CD4-positive, alpha-beta T cell treated with Interleukin-17A for 4 hours (primary cell): ENCODE results near the gene PTGER4.
"Not testable (repeated sequence)": the region's sequence is repeated elsewhere in the genome, so short reads cannot be mapped to it uniquely, and the experiment has no call there.

Experiments
- DNase-seq: peaks from one replicate; pipeline ENCODE4 v3.0.0-alpha.2; 2020; ENCODE audit warnings: mixed read lengths

Gene PTGER4

DNA sequence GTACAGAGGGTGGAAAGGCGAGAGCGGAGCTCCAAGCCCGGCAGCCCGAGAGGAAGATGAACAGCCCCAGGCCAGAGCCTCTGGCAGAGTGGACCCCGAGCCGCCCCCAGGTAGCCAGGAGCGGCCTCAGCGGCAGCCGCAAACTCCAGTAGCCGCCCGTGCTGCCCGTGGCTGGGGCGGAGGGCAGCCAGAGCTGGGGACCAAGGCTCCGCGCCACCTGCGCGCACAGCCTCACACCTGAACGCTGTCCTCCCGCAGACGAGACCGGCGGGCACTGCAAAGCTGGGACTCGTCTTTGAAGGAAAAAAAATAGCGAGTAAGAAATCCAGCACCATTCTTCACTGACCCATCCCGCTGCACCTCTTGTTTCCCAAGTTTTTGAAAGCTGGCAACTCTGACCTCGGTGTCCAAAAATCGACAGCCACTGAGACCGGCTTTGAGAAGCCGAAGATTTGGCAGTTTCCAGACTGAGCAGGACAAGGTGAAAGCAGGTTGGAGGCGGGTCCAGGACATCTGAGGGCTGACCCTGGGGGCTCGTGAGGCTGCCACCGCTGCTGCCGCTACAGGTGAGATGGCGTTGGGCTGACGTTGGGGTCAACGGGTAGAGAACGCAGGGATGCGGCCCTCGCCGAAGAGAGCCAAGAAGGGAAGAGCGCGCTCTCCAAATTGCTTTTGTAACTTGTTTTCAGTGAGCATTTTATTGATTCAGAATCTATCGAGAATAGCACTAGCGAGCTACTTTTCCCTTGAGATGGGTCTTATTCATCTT is at the start of gene PTGER4:
PTGER4 (plus strand) TSS at position 3 of the 769 bp plus-strand sequence. CDS start 1,079 bp downstream, outside the sequence.
- DNase-seq = peak; percentile 38

DNA sequence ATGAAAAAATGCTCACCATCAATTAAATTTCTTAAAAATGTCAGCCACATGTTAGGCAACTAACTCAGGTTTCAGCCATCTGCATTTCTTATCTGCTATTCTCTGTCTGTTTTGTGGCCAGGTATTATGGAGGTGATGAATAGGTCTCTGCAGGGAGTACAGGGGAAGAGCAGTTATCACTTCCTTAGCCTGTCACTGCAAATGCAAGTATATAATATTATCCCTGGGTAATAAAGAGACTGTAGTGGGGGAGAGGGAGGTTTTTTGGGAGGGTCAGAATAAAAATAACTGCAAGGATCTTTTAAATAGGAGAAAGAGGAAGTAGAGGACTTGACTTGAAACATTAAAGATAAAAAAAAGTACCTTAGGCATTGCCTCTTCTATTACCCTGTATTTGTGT is 49.6 kb upstream of the PTGER4 start:
- DNase-seq = no peak

DNA sequence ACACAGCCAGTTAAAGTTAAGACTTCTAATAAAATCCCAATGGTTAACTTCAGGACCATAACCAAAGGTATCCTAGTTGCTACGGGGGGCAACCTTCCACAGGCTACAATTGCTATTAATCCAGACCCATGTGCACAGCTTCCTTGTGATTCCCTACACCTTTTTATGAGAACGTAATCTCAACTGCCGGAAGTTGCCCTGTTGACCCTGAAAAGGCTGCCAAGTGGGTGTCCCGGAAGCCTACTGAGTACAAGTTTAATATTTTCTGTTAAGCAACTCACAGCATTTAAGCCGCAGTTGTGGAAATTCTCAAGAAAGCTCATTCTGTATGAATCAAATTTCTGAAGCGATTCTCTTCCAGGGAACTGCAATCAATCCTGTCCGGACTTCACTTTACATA is 48.5 kb upstream of the PTGER4 start:
- no peak for DNase-seq

DNA sequence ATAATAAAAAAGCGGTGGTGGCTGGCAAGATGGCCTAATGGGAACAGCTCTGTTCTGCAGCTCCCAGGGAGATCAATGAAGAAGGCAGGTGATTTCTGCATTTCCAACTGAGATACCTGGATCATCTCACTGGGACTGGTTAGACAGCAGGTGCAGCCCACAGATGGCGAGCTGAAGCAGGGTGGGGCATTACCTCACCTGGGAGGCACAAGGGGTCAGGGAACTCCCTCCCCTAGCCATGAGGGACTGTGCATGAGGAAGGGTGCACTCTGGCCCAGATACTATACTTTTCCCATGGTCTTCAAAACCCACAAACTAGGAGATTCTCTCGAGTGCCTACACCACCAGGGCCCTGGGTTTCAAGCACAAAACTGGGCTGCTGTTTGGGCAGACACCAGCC is 45.6 kb upstream of the PTGER4 start:
- DNase-seq = no peak

DNA sequence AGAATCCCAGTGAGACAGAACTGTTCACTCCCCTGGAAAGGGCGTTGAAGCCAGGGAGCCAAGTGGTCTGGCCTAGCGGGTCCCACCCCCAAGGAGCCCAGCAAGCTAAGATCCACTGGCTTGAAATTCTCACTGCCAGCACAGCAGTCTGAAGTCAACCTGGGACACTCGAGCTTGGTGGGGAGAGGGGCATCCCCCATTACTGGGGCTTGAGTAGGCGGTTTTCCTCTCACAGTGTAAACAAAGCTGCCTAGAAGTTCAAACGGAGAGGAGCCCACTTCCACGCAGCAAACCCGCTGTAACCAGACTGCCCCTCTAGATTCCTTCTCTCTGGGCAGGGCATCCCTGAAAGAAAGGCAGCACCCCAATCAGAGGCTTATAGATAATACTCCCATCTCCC is 45.1 kb upstream of the PTGER4 start:
- DNase-seq = no peak

DNA sequence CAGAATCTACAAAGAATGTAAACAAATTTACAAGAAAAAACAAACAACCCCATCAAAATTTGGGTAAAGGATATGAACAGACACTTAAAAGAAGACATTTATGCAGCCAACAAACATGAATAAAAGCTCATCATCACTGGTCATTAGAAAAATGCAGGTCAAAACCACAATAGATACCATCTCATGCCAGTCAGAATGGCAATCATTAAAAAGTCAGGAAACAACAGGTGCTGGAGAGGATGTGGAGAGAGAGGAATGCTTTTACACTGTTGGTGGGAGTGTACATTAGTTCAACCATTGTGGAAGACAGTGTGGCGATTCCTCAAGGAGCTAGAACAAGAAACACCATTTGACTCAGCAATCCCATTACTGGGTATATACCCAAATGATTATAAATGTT is 40.2 kb upstream of the PTGER4 start:
- not testable (repeated sequence) for DNase-seq

DNA sequence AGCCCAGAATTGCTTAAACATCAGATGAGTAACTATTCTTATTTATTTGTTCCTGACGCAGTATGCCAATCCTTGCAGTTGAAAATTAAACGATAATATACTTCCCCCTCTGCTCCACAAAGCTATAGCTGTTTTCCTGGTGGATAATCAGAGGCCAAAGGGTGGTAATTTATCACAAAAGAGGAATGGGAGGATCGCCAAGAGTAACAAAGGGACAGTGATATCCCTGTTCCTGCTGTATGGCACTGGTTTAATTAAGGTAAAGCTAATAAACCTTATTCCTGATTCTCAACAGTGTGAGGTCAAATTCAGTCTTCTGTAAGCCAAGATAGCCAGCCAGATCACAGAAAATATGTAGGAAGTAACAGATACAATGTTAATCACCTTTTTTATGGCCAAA is 33.4 kb upstream of the PTGER4 start:
- DNase-seq = no peak

DNA sequence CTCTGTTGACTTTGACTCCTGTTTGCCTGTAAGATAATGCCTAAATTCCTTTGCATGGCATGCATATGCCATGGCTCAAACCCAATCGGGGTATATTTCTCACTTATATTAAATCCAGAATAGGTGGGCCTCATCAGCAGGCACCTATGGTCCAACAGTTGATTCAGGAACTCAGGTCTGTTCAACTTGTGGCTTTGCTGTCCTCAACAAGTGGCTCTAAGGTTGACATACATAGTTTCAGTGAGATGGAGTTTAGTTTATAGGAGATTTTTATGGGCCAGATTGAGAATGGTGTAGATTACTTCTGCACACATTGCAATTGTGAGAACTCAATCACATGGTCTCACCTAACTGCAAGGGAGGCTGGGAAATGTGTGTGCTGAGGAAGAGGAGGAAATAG is 31.6 kb upstream of the PTGER4 start:
- DNase-seq = no peak

DNA sequence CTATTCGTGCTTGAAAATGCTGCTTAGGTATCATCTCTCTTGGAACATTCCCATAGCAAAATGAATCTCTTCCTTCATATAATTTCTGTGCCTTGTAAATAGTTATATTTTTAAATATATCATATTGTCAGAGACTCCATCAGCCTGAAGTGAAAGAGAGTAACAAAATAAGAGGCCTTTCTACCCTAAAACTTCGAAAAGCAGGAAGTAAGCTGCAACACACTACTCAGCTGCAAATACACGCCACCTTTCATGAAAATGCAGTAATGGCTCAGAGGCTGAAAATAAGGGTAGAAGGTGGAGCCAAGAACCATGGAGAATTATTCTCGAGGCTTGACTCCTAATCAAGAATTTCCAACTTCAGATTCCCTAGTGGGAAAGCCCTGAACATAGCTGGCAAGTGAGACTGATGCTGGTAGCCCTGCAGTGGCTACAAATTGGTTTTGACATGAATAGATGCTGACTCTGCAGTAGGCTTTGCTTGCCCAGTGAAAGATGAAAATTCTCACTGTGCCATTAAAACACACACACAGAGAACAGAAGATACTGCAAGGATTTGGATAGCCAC is 30.2 kb upstream of the PTGER4 start:
- DNase-seq = peak; percentile 21

DNA sequence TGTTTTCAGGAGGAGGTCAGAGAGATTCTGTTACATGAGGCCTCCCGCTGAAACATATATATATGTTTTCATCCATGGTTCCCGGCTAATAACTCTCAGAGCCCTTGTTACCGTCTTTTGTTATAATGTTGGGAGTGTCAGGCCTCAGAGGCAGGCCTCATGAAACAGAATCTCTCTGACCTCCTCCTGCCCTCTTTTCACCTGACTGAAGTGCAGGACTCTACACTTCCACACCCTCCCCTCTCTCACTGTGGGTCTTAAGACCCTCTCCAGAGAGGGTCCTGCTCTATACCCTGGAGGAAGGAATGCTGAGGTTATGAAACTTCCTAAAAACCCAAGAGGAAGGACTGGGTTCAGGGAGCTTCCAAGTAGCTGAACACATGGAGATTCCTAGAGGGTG is 28.5 kb upstream of the PTGER4 start:
- DNase-seq = no peak

DNA sequence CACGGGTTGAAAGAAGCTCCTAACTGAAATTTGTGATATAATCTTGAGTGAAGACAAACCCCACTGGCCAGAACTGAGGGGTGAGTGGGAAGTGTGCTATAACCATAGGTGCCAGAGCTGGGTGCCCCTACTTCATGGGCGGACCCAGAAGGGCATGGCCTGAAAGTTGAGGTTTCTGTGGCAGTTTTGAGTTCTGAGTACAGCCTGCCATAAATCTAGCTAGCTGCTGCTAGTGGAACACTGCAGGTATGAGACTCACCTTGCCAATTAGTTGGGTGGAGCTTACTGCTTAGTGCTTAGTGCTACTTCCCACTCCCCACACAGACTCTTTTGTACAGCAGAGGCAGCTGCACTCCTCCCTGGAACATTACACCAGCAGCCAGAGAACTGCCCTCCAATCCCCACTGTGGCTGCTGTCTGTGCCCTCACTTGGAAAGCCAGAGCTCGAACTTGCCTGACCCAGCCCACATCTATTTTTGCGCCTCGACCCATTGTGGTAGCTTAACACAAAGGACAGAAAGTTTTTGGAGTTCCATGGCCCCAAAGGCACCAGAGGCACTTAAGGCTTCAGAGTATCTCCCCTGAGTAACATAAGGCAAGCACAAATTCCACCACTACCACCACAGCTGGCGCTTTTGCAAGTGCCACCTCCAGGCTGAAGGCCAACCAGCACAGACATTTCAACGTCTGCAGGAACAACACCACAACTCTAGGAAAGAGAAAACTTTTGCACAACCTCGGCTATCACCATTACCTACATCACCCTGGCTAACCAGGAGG is 27.1 kb upstream of the PTGER4 start:
- DNase-seq = peak; percentile 42

DNA sequence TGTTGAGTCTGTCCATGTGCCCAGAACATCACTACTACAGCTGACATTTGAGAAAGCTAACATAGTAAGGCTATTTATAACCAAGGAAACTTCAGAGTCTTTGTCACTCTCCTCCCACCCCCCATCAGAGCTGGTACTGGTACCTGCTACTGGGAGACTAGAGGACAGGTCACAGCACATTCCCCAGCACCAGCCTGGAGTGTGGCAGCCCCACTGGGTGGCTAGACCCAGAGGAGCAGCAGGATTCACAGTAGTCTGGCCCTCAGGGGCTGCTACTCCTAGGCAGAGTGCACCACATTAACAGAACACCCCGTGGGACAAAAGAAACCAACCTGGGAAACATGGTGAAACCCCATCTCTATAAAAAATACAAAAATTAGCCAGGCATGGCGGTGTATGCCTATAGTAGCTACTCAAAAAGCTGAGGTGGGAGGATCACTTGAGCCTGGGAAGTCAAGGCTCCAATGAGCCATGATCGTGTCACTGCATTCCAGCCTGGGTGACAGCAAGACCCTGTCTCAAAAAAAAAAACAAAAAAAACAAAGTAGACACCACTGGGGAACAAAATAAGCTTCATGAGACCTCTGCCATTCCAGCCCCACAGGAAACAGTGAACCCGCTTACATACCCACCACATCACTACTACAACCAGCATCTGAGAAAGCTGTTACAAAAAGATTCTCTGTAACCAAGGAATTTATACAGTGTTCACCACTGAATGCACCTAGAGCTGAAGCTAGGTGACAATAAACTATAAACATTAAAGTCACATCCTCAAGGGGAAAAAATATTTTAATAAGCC is 26.3 kb upstream of the PTGER4 start:
- peak; percentile 31 for DNase-seq

DNA sequence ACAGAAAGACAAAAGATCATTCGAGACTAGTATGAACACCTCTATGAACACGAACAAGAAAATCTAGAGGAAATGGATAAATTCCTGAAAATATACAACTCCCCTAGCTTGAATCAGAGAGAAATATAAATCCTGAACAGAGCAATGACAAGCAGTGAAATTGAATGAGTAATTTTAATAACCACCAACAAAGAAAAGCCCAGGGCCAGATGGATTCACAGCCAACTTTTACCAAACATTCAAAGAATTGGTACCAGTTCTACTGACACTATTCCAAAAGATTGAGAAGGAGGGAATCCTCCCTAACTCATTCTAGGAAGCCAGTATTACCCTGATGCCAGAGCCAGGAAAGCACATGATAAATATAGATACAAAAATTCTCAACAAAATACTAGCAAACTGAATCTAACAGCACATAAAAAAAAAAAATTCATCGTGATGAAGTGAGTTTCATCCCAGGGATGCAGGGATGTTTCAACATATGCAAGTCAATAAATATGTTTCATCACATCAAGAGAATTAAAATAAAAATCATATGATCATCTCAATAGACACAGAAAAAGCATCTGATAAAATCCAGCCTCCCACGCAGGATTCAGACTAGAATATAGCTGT is 25.2 kb upstream of the PTGER4 start:
- DNase-seq = no peak

DNA sequence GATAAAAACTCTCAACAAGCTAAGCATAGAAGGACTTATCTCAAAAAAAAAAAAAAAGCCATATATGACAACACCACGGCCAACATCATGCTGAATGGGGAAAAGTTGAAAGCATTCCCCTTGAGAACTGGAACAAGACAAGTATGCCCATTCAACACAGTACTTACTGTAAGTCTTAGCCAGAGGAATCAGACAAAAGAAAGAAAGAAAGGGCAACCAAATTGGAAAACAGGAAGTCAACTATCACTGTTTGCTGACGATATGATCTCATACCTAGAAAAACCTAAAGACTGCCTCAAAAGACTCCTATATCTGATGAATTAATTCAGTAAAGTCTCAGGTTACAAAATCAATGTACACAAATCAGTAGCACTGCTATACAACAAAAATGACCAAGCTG is 24.6 kb upstream of the PTGER4 start:
- no peak for DNase-seq

DNA sequence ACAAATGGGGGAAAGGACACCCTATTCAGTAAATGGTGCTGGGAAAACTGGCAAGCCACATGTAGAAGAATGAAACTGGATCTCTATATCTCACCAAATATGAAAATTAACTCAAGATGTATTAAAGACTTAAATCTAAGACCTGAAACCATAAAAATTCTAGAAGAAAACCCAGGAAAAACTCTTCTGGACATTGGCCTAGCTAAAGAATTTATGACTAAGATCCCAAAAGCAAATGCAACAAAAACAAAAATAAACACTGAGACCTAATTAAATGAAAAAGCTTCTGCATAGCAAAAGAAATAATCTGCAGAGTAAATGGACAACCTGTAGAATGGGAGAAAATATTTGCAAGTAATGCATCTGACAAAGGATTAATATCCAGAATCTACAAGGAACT is 23.6 kb upstream of the PTGER4 start:
- not testable (repeated sequence) for DNase-seq

DNA sequence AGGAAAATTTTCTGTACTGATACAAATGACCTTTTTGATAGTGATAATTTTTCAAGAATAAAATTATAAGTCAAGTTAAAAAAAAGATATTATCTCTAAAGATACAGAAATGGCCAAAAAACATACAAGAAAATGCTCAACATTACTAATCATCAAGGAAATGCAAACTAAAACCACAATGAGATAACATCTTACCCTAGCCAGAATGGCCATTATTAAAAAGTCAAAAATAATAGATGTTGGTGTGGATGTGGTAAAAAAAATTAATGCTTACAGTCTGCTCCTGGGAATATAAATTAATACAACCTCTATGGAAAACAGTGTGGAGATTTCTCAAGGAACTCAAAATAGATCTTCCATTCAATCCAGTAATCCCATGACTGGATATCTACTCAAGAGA is 22.9 kb upstream of the PTGER4 start:
- no peak for DNase-seq

DNA sequence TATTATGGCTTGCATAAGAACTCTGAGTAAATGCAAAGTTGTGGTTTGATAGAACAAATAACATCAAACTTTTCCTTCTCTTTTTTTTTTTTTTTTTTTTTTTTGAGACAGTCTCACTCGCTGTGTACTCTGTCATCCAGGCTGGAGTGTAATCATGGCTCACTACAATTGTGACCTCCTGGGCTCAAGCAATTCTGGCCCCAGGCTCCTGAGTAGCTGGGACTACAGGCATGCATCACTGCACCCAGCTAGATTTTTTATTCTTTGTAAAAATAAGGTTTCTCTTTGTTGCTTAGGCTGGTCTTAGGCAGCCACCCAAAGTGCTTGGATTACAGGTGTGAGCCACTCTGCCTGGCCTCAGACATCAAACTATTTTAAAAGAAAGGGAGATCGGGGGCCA is 19.0 kb upstream of the PTGER4 start:
- DNase-seq = no peak

DNA sequence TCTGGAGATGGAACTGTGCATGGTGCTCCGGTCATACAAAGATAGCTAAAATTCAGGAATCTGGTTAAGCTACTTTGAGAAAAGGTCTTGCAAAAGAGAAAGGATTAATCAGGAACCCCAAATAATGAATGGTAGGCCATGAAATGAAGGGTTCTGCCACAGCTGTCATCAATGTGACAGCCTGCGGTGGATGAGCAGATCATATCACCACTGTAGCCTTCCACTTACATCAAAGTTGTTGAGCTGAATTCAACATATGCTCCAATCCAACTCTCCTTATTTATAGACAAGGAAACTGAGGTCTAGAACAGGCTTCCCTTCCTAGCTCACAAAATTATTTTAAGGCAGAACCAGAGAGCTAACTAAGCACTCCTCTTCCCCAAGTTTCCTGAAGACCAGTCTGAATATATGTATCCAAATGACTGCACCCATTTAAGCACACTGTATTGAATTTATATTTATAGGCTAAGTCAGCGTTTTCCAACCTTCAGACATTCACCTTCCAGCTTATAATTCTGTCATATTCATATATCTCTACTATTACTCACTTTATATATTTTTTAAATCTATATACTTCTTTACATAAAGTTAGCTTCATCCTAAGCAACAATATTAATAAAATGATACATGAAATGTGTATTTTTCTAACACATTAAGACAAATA is 13.9 kb upstream of the PTGER4 start:
- no peak for DNase-seq

DNA sequence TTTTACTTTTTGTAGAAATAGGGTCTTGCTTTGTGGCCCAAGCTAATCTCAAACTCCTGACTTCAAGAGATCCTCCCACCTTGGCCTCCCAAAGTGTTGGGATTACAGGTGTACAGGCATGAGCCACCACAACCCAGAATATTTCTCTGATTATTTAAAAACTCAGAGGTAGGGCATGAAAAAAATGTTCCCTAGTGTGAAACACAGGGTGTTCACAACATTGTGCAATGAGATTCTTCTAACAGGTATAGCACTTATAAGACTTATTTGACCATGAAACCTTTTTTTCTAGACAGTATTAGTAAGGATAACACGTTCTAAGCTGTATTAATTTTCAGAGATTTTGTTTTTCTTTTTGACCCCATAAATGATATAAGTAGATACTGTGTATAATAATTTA is 13.1 kb upstream of the PTGER4 start:
- DNase-seq = no peak

DNA sequence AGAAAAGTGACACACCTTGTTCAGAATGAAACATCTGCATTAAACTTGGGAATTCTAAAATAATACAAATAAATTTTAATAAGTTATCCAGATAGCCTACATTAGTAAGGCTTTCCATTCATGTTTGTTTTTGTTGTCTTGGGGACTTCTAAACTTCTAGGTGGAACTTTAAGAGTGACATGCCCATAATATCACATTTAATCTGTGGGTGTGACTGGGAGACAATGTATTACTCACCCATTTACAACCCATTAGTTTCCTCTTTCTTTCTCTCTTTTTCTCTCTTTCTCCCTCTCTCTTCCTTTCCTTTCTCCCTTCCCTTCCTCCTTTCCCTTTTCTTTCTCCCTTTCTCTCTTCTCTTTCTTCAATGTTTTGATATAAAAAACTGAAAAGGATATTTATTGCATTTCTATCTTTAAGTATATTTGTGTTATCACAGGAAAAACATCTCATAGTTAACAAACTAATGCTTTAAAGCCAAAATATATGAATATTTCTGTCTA is 12.5 kb upstream of the PTGER4 start:
- no peak for DNase-seq

DNA sequence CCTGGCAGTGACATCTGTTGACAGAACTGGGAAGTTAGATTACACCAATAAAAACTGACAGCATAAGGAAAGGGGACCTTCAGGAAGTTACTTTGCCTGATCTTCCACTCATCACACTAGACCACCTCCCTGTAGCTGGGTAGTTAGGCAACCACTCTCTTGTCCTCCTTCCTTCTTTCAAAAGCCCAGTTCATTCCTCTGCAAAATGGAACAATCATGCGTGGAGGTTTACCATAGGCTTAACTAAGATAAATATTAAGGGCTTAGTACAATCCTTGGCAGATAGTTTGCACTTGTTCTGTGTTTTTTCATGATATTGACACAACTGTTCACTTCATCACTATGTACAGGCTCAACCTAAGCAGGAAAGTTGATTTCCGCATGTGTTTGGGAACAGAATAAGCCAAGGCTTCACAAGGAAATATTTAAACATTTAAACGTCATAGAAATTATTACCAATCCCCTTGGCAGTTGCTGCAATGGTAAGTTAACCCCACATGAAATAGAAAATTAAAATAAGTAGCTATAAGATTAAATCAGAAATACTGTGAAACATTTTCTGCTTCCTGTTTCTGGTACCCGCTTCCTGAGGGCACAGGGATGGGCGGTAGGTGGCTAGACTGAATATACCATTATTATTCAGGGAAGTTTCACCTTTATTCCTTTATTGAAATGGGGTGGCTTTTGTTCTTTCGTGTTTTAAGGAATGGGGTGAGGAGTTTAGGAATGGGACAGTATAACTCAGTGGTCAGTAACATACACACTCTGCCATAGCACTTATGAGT is 9.9 kb upstream of the PTGER4 start:
- peak; percentile 21 for DNase-seq
